DOHH2 (cell line): Measurements from ENCODE around the gene SMOC2.

Source experiments
- H3F3A ChIP-seq: fragments of 200-600 bp; sonication (generic), shearing (Covaris generic); 2 replicates; pipeline ENCODE4 v1.6.0; 2016; ENCODE audit warnings: antibody characterized with exemption, mild to moderate bottlenecking; ENCODE audit not compliant: control insufficient read depth, insufficient read depth
- H3K27ac ChIP-seq: fragments of 200-600 bp; sonication (generic); 2 replicates; pipeline ENCODE4 v1.5.1; 2014; ENCODE audit warnings: low read depth, mild to moderate bottlenecking, low read length, moderate library complexity
- H3K27me3 ChIP-seq: fragments of 200-600 bp; sonication (generic); 2 replicates; pipeline ENCODE4 v1.6.1; 2014; ENCODE audit warnings: mild to moderate bottlenecking, low read length, mixed read lengths; ENCODE audit not compliant: control insufficient read depth
- H3K36me3 ChIP-seq: fragments of 200-600 bp; sonication (generic); 2 replicates; pipeline ENCODE4 v1.6.1; 2014; ENCODE audit warnings: mild to moderate bottlenecking, low read length, moderate library complexity, mixed read lengths; ENCODE audit not compliant: control insufficient read depth
- H3K4me1 ChIP-seq: fragments of 200-600 bp; sonication (generic); 2 replicates; pipeline ENCODE4 v1.6.1; 2014; ENCODE audit warnings: mild to moderate bottlenecking, low read length, mixed read lengths; ENCODE audit not compliant: control insufficient read depth
- H3K4me2 ChIP-seq: fragments of 200-600 bp; sonication (generic); 2 replicates; pipeline ENCODE4 v1.6.0; 2014; ENCODE audit warnings: mild to moderate bottlenecking, low read length, moderate library complexity
- H3K4me3 ChIP-seq: fragments of 200-600 bp; sonication (generic); 2 replicates; pipeline ENCODE4 v1.5.1; 2014; ENCODE audit warnings: mild to moderate bottlenecking, low read length, mixed read lengths
- H3K79me2 ChIP-seq: fragments of 200-600 bp; sonication (generic); 2 replicates; pipeline ENCODE4 v1.6.1; 2014; ENCODE audit warnings: mild to moderate bottlenecking, low read length, mixed read lengths; ENCODE audit not compliant: control insufficient read depth
- H3K9me2 ChIP-seq: fragments of 200-600 bp; sonication (generic); replicated peaks from 2 replicates; pipeline ENCODE4 v1.6.1; 2014; ENCODE audit warnings: mild to moderate bottlenecking, low read length, mixed read lengths; ENCODE audit not compliant: control insufficient read depth
- H3K9me3 ChIP-seq: fragments of 200-600 bp; sonication (generic); 2 replicates; pipeline ENCODE4 v1.6.1; 2014; ENCODE audit warnings: antibody characterized with exemption, low read length, mixed read lengths; ENCODE audit not compliant: control insufficient read depth, insufficient read depth
- H4K20me1 ChIP-seq: fragments of 200-600 bp; sonication (generic); 2 replicates; pipeline ENCODE4 v1.6.0; 2014; ENCODE audit warnings: low read depth, mild to moderate bottlenecking, antibody characterized with exemption, low read length, moderate library complexity; ENCODE audit not compliant: control insufficient read depth, insufficient read depth
- CTCF ChIP-seq: fragments of 200-600 bp; sonication (generic); IDR thresholded peaks from one replicate; pipeline ENCODE4 v1.5.1; 2014; ENCODE audit warnings: antibody characterized with exemption, mild to moderate bottlenecking, low read depth, low read length; ENCODE audit not compliant: poor library complexity, severe bottlenecking
- EZH2phosphoT487 ChIP-seq: fragments of 200-600 bp; sonication (generic); IDR thresholded peaks from 2 replicates; pipeline ENCODE4 v1.6.1; 2017; ENCODE audit warnings: borderline replicate concordance, mild to moderate bottlenecking, antibody characterized with exemption, low read length, moderate library complexity, mixed read lengths

Gene SMOC2

GRCh38 chr6:168532070-168532469, 91.1 kb downstream of the SMOC2 start:
- Histone ChIP-seq H3K36me3 (no peaks in the 10 kb centered on the region), H4K20me1 (no peaks in the 10 kb centered on the region), H3K4me2 (no peak overlapping the region), H3K9me3 (no peaks in the 10 kb centered on the region), H3K9me2 (no peaks in the 10 kb centered on the region), H3K4me3 (no peak overlapping the region), H3K4me1 (no peaks in the 10 kb centered on the region), H3K79me2 (no peaks in the 10 kb centered on the region), H3K27me3 (no peaks in the 10 kb centered on the region), H3F3A (no peaks in the 10 kb centered on the region), H3K27ac (no peak overlapping the region)
- TF ChIP-seq EZH2phosphoT487, result no peak
- no peak for TF ChIP-seq CTCF

DNA sequence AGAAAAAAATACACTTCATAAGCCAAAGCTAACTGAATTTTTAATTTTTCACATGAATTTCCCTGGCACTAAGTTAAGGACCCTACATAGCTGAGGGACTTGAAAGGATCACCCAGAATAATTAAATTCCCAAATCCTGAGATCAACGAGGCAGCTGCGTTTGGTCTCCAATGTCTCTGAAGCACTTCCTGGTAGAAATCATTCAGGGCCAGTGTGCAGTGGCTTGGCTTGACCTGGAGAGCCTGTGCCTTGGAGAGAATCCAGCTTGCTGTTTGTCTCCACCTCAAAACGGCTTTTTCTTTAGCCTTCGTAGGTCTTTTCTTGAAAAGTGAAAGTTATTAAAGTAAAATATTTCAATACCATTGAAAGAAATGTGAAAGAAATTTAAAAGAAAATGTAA, 92.4 kb downstream of the SMOC2 start:
- no peaks in the 10 kb centered on the region for H3K9me3 ChIP-seq
- no peaks in the 10 kb centered on the region for H3K9me2 ChIP-seq
- no peaks in the 10 kb centered on the region for H4K20me1 ChIP-seq
- H3K36me3 ChIP-seq, result no peaks in the 10 kb centered on the region
- H3F3A ChIP-seq, result no peaks in the 10 kb centered on the region
- no peak overlapping the region for H3K4me2 ChIP-seq
- H3K27ac ChIP-seq, result no peak overlapping the region
- H3K79me2 ChIP-seq, result no peaks in the 10 kb centered on the region
- H3K4me1 ChIP-seq, result no peaks in the 10 kb centered on the region
- TF ChIP-seq EZH2phosphoT487 (no peak), CTCF (no peak)
- H3K4me3 ChIP-seq, result no peak overlapping the region
- no peaks in the 10 kb centered on the region for H3K27me3 ChIP-seq

GRCh38 chr6:168534265-168534664, 93.3 kb downstream of the SMOC2 start:
- H3K79me2 ChIP-seq, result no peaks in the 10 kb centered on the region
- no peak for TF ChIP-seq CTCF
- no peak for TF ChIP-seq EZH2phosphoT487
- no peaks in the 10 kb centered on the region for H3K9me2 ChIP-seq
- no peak overlapping the region for H3K4me2 ChIP-seq
- H4K20me1 ChIP-seq, result no peaks in the 10 kb centered on the region
- no peaks in the 10 kb centered on the region for H3K27me3 ChIP-seq
- no peaks in the 10 kb centered on the region for H3F3A ChIP-seq
- no peaks in the 10 kb centered on the region for H3K36me3 ChIP-seq
- no peaks in the 10 kb centered on the region for H3K4me1 ChIP-seq
- no peak overlapping the region for H3K27ac ChIP-seq
- no peak overlapping the region for H3K4me3 ChIP-seq
- H3K9me3 ChIP-seq, result no peaks in the 10 kb centered on the region

GRCh38 chr6:168535711-168536110, 94.7 kb downstream of the SMOC2 start:
- H3F3A ChIP-seq, result no peaks in the 10 kb centered on the region
- TF ChIP-seq CTCF, result no peak
- TF ChIP-seq EZH2phosphoT487, result no peak
- H3K4me3 ChIP-seq, result no peak overlapping the region
- no peak overlapping the region for H3K27ac ChIP-seq
- no peak overlapping the region for H3K4me2 ChIP-seq
- H3K79me2 ChIP-seq, result no peaks in the 10 kb centered on the region
- H3K27me3 ChIP-seq, result no peaks in the 10 kb centered on the region
- no peaks in the 10 kb centered on the region for H4K20me1 ChIP-seq
- H3K9me3 ChIP-seq, result no peaks in the 10 kb centered on the region
- no peaks in the 10 kb centered on the region for H3K4me1 ChIP-seq
- H3K9me2 ChIP-seq, result no peaks in the 10 kb centered on the region
- H3K36me3 ChIP-seq, result no peaks in the 10 kb centered on the region
